CD4-positive, alpha-beta T cell treated with Interleukin-10 for 1 hour (primary cell): Measurements from ENCODE around the gene EPC1.

Experiments
- DNase-seq: peaks from one replicate; pipeline ENCODE4 v3.0.0-alpha.2; 2020

The EPC1 gene

GRCh38 chr10:32333849-32334248 is 13.1 kb downstream of the EPC1 start:
- DNase-seq = no peak

GRCh38 chr10:32332299-32332750 is 14.6 kb downstream of the EPC1 start:
- peak; percentile 80 for DNase-seq

GRCh38 chr10:32331606-32332005 is 15.4 kb downstream of the EPC1 start:
- no peak for DNase-seq

GRCh38 chr10:32330214-32330613 is 16.7 kb downstream of the EPC1 start:
- DNase-seq = no peak

GRCh38 chr10:32329061-32329460 is 17.9 kb downstream of the EPC1 start:
- no peak for DNase-seq

GRCh38 chr10:32328499-32328898 is 18.5 kb downstream of the EPC1 start:
- DNase-seq = no peak

GRCh38 chr10:32327364-32327691 is 19.6 kb downstream of the EPC1 start:
- DNase-seq = no peak

- DNase-seq = no peak
Measured at GRCh38 chr10:32326680-32327363, 20.1 kb downstream of the EPC1 start.

- DNase-seq = no peak
Measured at GRCh38 chr10:32326119-32326518, 20.8 kb downstream of the EPC1 start.

GRCh38 chr10:32323051-32323450 is 23.9 kb downstream of the EPC1 start:
- no peak for DNase-seq

- DNase-seq = no peak
Measured at GRCh38 chr10:32321016-32321631, 25.8 kb downstream of the EPC1 start.

- peak; percentile 28 for DNase-seq
Measured at GRCh38 chr10:32318476-32318896, 28.5 kb downstream of the EPC1 start.

- DNase-seq = peak; percentile 41
Measured at GRCh38 chr10:32317795-32318357, 29.1 kb downstream of the EPC1 start.

GRCh38 chr10:32315424-32315823 is 31.5 kb downstream of the EPC1 start:
- DNase-seq = no peak

GRCh38 chr10:32314588-32314987 is 32.4 kb downstream of the EPC1 start:
- DNase-seq = no peak

- no peak for DNase-seq
Measured at GRCh38 chr10:32308027-32308603, 38.8 kb downstream of the EPC1 start.

- DNase-seq = no peak
Measured at GRCh38 chr10:32307609-32308008, 39.3 kb downstream of the EPC1 start.

- DNase-seq = no peak
Measured at GRCh38 chr10:32299354-32299980, 47.5 kb downstream of the EPC1 start.

- DNase-seq = no peak
Measured at GRCh38 chr10:32298075-32298812, 48.7 kb downstream of the EPC1 start.

- no peak for DNase-seq
Measured at GRCh38 chr10:32295027-32295426, 51.9 kb downstream of the EPC1 start.

- no peak for DNase-seq
Measured at GRCh38 chr10:32293581-32293980, 53.4 kb downstream of the EPC1 start.

- DNase-seq = no peak
Measured at GRCh38 chr10:32279795-32280194, 67.2 kb downstream of the EPC1 start.

- DNase-seq = no peak
Measured at GRCh38 chr10:32273336-32273735, 73.6 kb downstream of the EPC1 start.
